ENCODE data around the gene ANXA5. TPM values are rescaled to one million over a fixed set of nuclear protein-coding genes. Genes with fewer than 3 reads are reported as not detected.

ANXA5 gene
- total RNA-seq, 1 donor from 2014 or later = 128 TPM

- Mint-ChIP-seq H3K27me3 (ENCODE audit: insufficient read depth) (peaks cover 10% of the 10 kb centered on the region), H3K4me1 (ENCODE audit: low read depth) (peaks cover 6% of the 10 kb centered on the region), H3K4me3 (no peak overlapping the region), H3K36me3 (ENCODE audit: low read depth) (no peaks in the 10 kb centered on the region), H3K27ac (no peak overlapping the region), H3K9me3 (no peaks in the 10 kb centered on the region)
- intact Hi-C loops (cut with micrococcal nuclease) = loop anchor here (5.0 kb wide), 1 partner anchor 1571 kb away; no protein-coding TSS in a partner anchor
- DNase-seq (ENCODE audit: low spot score) = no peak
These were observed 31.3 kb upstream of the ANXA5 start for GRCh38 chr4:121728066-121728465.

GRCh38 chr4:121726642-121727268, 30.0 kb upstream of the ANXA5 start:
- no peak overlapping the region for H3K4me3 Mint-ChIP-seq

GRCh38 chr4:121724671-121725070, 27.9 kb upstream of the ANXA5 start:
- Mint-ChIP-seq H3K27me3 (ENCODE audit: insufficient read depth) (no peaks in the 10 kb centered on the region), H3K4me3 (no peak overlapping the region), H3K36me3 (ENCODE audit: low read depth) (no peaks in the 10 kb centered on the region), H3K4me1 (ENCODE audit: low read depth) (peaks cover 6% of the 10 kb centered on the region), H3K9me3 (no peaks in the 10 kb centered on the region), H3K27ac (no peak overlapping the region)
- intact Hi-C loops (cut with micrococcal nuclease) = loop anchor here (5.0 kb wide), 1 partner anchor 1567 kb away; no protein-coding TSS in a partner anchor
- no peak for DNase-seq (ENCODE audit: low spot score)

More at GRCh38 chr4:121726642-121727268, 30.0 kb upstream of the ANXA5 start:
- Mint-ChIP-seq H3K36me3 (ENCODE audit: low read depth) (no peaks in the 10 kb centered on the region), H3K4me1 (ENCODE audit: low read depth) (peaks cover 6% of the 10 kb centered on the region), H3K27ac (no peak overlapping the region), H3K27me3 (ENCODE audit: insufficient read depth) (peaks cover 10% of the 10 kb centered on the region), H3K9me3 (no peaks in the 10 kb centered on the region)
- intact Hi-C loops (cut with micrococcal nuclease) = loop anchor here (1.0 to 5.0 kb wide), 5 partner anchors 20 to 1569 kb away; no protein-coding TSS in a partner anchor
- DNase-seq (ENCODE audit: low spot score) = no peak

DNA sequence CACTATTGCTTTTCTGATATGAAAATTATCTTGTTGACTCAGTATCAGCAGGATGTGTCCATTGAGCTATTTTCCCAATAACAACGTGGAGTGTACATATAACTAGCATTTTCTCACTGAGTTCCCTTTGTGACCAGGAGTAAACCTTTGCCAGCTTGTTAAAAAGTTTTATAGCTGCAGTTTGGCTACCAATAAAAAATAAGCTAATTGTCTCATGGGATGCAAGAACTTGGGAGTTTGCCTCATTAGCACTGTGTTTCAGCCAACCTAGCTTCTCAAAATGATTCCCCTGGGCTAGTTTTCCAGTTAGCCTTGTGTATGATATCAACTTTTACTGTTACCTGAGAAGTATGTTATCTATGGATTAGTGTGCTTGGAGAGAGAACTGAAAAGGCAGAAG, 24.9 kb upstream of the ANXA5 start:
- no peaks in the 10 kb centered on the region for H3K36me3 Mint-ChIP-seq (ENCODE audit: low read depth)
- H3K4me1 Mint-ChIP-seq (ENCODE audit: low read depth) = peaks cover 3% of the 10 kb centered on the region
- no peak for DNase-seq (ENCODE audit: low spot score)
- H3K4me3 Mint-ChIP-seq = no peak overlapping the region
- intact Hi-C loops (cut with micrococcal nuclease) = no loop called here
- H3K27ac Mint-ChIP-seq = no peak overlapping the region
- H3K27me3 Mint-ChIP-seq (ENCODE audit: insufficient read depth) = peaks cover 4% of the 10 kb centered on the region
- no peaks in the 10 kb centered on the region for H3K9me3 Mint-ChIP-seq

- Mint-ChIP-seq H3K27ac (no peak overlapping the region), H3K9me3 (no peaks in the 10 kb centered on the region)
- no peak for DNase-seq (ENCODE audit: low spot score)
These were observed 23.3 kb upstream of the ANXA5 start for GRCh38 chr4:121720109-121720508.

DNA sequence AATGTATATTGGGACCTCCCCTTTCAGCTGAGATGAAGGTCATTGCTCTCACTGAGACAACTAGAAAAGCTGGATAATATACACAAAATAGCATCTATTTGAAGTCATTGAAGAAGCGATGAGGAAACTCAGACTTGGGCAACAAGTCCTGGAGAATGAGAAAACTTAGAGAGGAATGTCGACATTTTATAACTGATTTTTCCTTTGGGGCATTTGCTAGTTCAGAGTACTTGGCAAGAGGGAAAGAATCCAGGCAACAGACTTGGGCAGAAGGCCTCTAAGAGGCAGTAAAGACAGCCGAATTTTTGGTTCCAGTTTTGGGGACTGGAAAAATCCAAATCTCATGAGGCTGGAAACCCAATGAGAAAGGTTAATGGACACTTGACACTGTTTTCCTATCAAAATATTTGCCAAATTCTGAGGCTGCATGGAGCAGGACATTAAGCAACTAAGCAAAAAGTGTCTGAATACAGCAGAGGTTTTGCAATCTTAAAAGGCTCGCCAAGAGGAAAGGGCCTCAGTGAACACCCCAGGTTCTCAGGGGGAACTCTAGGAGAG, 21.0 kb upstream of the ANXA5 start:
- Mint-ChIP-seq H3K4me3 (no peak overlapping the region), H3K4me1 (ENCODE audit: low read depth) (no peaks in the 10 kb centered on the region), H3K9me3 (no peaks in the 10 kb centered on the region), H3K27me3 (ENCODE audit: insufficient read depth) (peaks cover 21% of the 10 kb centered on the region), H3K36me3 (ENCODE audit: low read depth) (no peaks in the 10 kb centered on the region), H3K27ac (no peak overlapping the region)
- intact Hi-C loops (cut with micrococcal nuclease) = no loop called here
- no peak for DNase-seq (ENCODE audit: low spot score)

More at GRCh38 chr4:121720109-121720508, 23.3 kb upstream of the ANXA5 start:
- Mint-ChIP-seq H3K4me3 (no peak overlapping the region), H3K27me3 (ENCODE audit: insufficient read depth) (peaks cover 10% of the 10 kb centered on the region), H3K4me1 (ENCODE audit: low read depth) (no peaks in the 10 kb centered on the region), H3K36me3 (ENCODE audit: low read depth) (no peaks in the 10 kb centered on the region)
- intact Hi-C loops (cut with micrococcal nuclease) = no loop called here

DNA sequence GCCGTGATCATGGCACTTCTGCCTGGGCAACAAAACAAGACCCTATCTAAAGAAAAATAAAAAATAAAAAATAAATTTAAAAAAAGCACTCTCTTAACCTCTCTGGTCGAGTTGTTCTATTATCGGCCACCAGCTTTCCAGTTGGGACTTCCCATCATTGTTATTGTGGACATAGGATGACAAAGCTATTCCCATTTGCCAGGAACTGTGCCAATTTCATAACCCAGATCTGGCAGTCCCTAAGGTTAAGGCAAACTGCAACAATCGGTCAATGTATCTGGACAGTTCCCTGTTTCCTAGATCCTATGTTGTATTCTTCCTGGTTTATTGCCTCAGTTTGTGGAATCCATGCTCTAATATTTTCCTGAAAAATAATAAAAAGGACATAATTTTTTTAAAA, 17.8 kb upstream of the ANXA5 start:
- H3K4me1 Mint-ChIP-seq (ENCODE audit: low read depth) = peaks cover 23% of the 10 kb centered on the region
- H3K27ac Mint-ChIP-seq = no peak overlapping the region
- peaks cover 28% of the 10 kb centered on the region for H3K27me3 Mint-ChIP-seq (ENCODE audit: insufficient read depth)
- intact Hi-C loops (cut with micrococcal nuclease) = no loop called here
- H3K36me3 Mint-ChIP-seq (ENCODE audit: low read depth) = no peaks in the 10 kb centered on the region
- no peaks in the 10 kb centered on the region for H3K9me3 Mint-ChIP-seq
- no peak overlapping the region for H3K4me3 Mint-ChIP-seq
- DNase-seq (ENCODE audit: low spot score) = no peak

DNA sequence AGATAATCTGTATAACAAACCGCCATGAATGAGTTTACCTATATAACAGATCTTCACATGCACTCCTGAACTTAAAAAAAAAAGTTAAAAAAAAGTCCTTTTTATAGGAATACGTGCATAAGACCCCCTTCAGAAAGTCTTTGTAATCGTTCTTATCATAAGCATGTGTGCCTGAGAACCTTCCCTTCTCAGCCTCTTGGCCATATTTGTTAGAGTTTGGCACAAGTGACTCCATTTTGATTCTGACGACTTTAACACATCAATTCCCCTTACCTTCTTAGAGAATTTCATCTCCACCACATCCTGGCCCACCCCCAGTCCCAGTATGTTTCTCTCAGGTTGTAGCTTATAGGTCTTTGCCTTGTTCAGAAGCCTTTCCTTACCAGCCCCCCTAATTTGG, 16.0 kb upstream of the ANXA5 start:
- peaks cover 26% of the 10 kb centered on the region for H3K27me3 Mint-ChIP-seq (ENCODE audit: insufficient read depth)
- H3K9me3 Mint-ChIP-seq = no peaks in the 10 kb centered on the region
- H3K27ac Mint-ChIP-seq = no peak overlapping the region
- DNase-seq (ENCODE audit: low spot score) = no peak
- no peak overlapping the region for H3K4me3 Mint-ChIP-seq
- H3K36me3 Mint-ChIP-seq (ENCODE audit: low read depth) = no peaks in the 10 kb centered on the region
- H3K4me1 Mint-ChIP-seq (ENCODE audit: low read depth) = peaks cover 37% of the 10 kb centered on the region
- intact Hi-C loops (cut with micrococcal nuclease) = no loop called here

GRCh38 chr4:121712001-121712651, 15.3 kb upstream of the ANXA5 start:
- intact Hi-C loops (cut with micrococcal nuclease) = no loop called here
- Mint-ChIP-seq H3K4me1 (ENCODE audit: low read depth) (peaks cover 44% of the 10 kb centered on the region), H3K27me3 (ENCODE audit: insufficient read depth) (peaks cover 24% of the 10 kb centered on the region), H3K9me3 (no peaks in the 10 kb centered on the region), H3K36me3 (ENCODE audit: low read depth) (no peaks in the 10 kb centered on the region), H3K4me3 (no peak overlapping the region), H3K27ac (no peak overlapping the region)
- DNase-seq (ENCODE audit: low spot score) = no peak

GRCh38 chr4:121711263-121712000, 14.7 kb upstream of the ANXA5 start:
- peaks cover 24% of the 10 kb centered on the region for H3K27me3 Mint-ChIP-seq (ENCODE audit: insufficient read depth)
- peaks cover 4% of the 10 kb centered on the region for H3K9me3 Mint-ChIP-seq
- no peak overlapping the region for H3K27ac Mint-ChIP-seq
- H3K4me3 Mint-ChIP-seq = peak overlapping the region; percentile 45
- peaks cover 51% of the 10 kb centered on the region for H3K4me1 Mint-ChIP-seq (ENCODE audit: low read depth)
- peak; percentile 10 for DNase-seq (ENCODE audit: low spot score)
- H3K36me3 Mint-ChIP-seq (ENCODE audit: low read depth) = peaks cover 4% of the 10 kb centered on the region
- intact Hi-C loops (cut with micrococcal nuclease) = loop anchor here (2.0 kb wide), 1 partner anchor 15 kb away; the partner anchor contains the start of gene ANXA5

- H3K36me3 Mint-ChIP-seq (ENCODE audit: low read depth) = peaks cover 4% of the 10 kb centered on the region
- peaks cover 4% of the 10 kb centered on the region for H3K9me3 Mint-ChIP-seq
- intact Hi-C loops (cut with micrococcal nuclease) = loop anchor here (2.0 to 10.0 kb wide), 6 partner anchors 13 to 1705 kb away; partner anchors contain the start of gene ANXA5
- H3K27ac Mint-ChIP-seq = no peak overlapping the region
- no peak for DNase-seq (ENCODE audit: low spot score)
- H3K4me1 Mint-ChIP-seq (ENCODE audit: low read depth) = peaks cover 54% of the 10 kb centered on the region
- H3K27me3 Mint-ChIP-seq (ENCODE audit: insufficient read depth) = peaks cover 16% of the 10 kb centered on the region
- no peak overlapping the region for H3K4me3 Mint-ChIP-seq
These were observed 13.1 kb upstream of the ANXA5 start for GRCh38 chr4:121709766-121710405.

GRCh38 chr4:121707344-121707743, 10.6 kb upstream of the ANXA5 start:
- intact Hi-C loops (cut with micrococcal nuclease) = loop anchor here (2.0 to 10.0 kb wide), 6 partner anchors 19 to 1707 kb away; no protein-coding TSS in a partner anchor
- Mint-ChIP-seq H3K27ac (peak overlapping the region; percentile 82), H3K4me1 (ENCODE audit: low read depth) (peaks cover 52% of the 10 kb centered on the region), H3K36me3 (ENCODE audit: low read depth) (peaks cover 4% of the 10 kb centered on the region), H3K9me3 (peaks cover 4% of the 10 kb centered on the region), H3K27me3 (ENCODE audit: insufficient read depth) (peaks cover 5% of the 10 kb centered on the region), H3K4me3 (peak overlapping the region; percentile 16)
- DNase-seq (ENCODE audit: low spot score) = no peak
